ENCODE measurements around the gene ANXA4. TPM values are rescaled to one million over a fixed set of nuclear protein-coding genes. Genes with fewer than 3 reads are reported as not detected.

The ANXA4 gene
- total RNA-seq, 1 donor from 2014 or later, result 45.1 TPM

GRCh38 chr2:69789772-69790600 is 48.1 kb downstream of the ANXA4 start:
- H3K9me3 Mint-ChIP-seq, result no peaks in the 10 kb centered on the region
- H3K4me3 Mint-ChIP-seq, result peak overlapping the region; percentile 3
- peaks cover 5% of the 10 kb centered on the region for H3K36me3 Mint-ChIP-seq
- no peaks in the 10 kb centered on the region for H3K27me3 Mint-ChIP-seq (ENCODE audit: low read depth)
- no peak for TF ChIP-seq CTCF (IDR thresholded peaks at IDR 0.05; ENCODE audit: unreplicated experiment)
- DNase-seq (ENCODE audit: low spot score in 2 of 2, unreplicated experiment in 2 of 2), result no peak
- peaks cover 32% of the 10 kb centered on the region for H3K4me1 Mint-ChIP-seq
- peak overlapping the region; percentile 97 for H3K27ac Mint-ChIP-seq

GRCh38 chr2:69790601-69790959 is 48.6 kb downstream of the ANXA4 start:
- H3K36me3 Mint-ChIP-seq, result peaks cover 5% of the 10 kb centered on the region
- no peak overlapping the region for H3K4me3 Mint-ChIP-seq
- no peak for TF ChIP-seq CTCF (IDR thresholded peaks at IDR 0.05; ENCODE audit: unreplicated experiment)
- no peak for DNase-seq (ENCODE audit: low spot score in 2 of 2, unreplicated experiment in 2 of 2)
- H3K27me3 Mint-ChIP-seq (ENCODE audit: low read depth), result no peaks in the 10 kb centered on the region
- peaks cover 36% of the 10 kb centered on the region for H3K4me1 Mint-ChIP-seq
- no peaks in the 10 kb centered on the region for H3K9me3 Mint-ChIP-seq
- H3K27ac Mint-ChIP-seq, result peak overlapping the region; percentile 97

GRCh38 chr2:69791045-69791444 is 49.1 kb downstream of the ANXA4 start:
- no peak for TF ChIP-seq CTCF (IDR thresholded peaks at IDR 0.05; ENCODE audit: unreplicated experiment)
- Mint-ChIP-seq H3K27me3 (ENCODE audit: low read depth) (no peaks in the 10 kb centered on the region), H3K36me3 (peaks cover 5% of the 10 kb centered on the region), H3K4me1 (peaks cover 39% of the 10 kb centered on the region), H3K27ac (peak overlapping the region; percentile 97), H3K9me3 (no peaks in the 10 kb centered on the region), H3K4me3 (no peak overlapping the region)
- DNase-seq (ENCODE audit: low spot score in 2 of 2, unreplicated experiment in 2 of 2), result no peak

- H3K36me3 Mint-ChIP-seq, result peaks cover 2% of the 10 kb centered on the region
- no peak for DNase-seq (ENCODE audit: low spot score in 2 of 2, unreplicated experiment in 2 of 2)
- TF ChIP-seq CTCF (IDR thresholded peaks at IDR 0.05; ENCODE audit: unreplicated experiment), result no peak
- peak overlapping the region; percentile 100 for H3K27ac Mint-ChIP-seq
- no peaks in the 10 kb centered on the region for H3K27me3 Mint-ChIP-seq (ENCODE audit: low read depth)
- no peaks in the 10 kb centered on the region for H3K9me3 Mint-ChIP-seq
- H3K4me1 Mint-ChIP-seq, result peaks cover 60% of the 10 kb centered on the region
- H3K4me3 Mint-ChIP-seq, result peak overlapping the region; percentile 82
Measured at GRCh38 chr2:69796174-69796573, 54.2 kb downstream of the ANXA4 start.

GRCh38 chr2:69797235-69797634 is 55.3 kb downstream of the ANXA4 start:
- Mint-ChIP-seq H3K27me3 (ENCODE audit: low read depth) (no peaks in the 10 kb centered on the region), H3K4me3 (peak overlapping the region; percentile 82), H3K36me3 (peaks cover 6% of the 10 kb centered on the region), H3K9me3 (no peaks in the 10 kb centered on the region), H3K4me1 (peaks cover 63% of the 10 kb centered on the region), H3K27ac (peak overlapping the region; percentile 100)
- TF ChIP-seq CTCF (IDR thresholded peaks at IDR 0.05; ENCODE audit: unreplicated experiment), result no peak
- no peak for DNase-seq (ENCODE audit: low spot score in 2 of 2, unreplicated experiment in 2 of 2)

Measured in mesothelial cell of epicardium (in vitro differentiated cells).